ENCODE measurements around the gene SLIT1. TPM values are rescaled to one million over a fixed set of nuclear protein-coding genes. Genes with fewer than 3 reads are reported as not detected.

Gene SLIT1
- total RNA-seq, 1 experiment from 2014 or later, result 0.41 TPM

- H3K27ac Mint-ChIP-seq (ENCODE audit: unreplicated experiment), result peak overlapping the region; percentile 83
- CTCF ChIA-PET, result interaction anchor here (0.5 to 1.1 kb wide), 5 partner anchors 12 to 387 kb away, joined by 3 to 7 read pairs (median 3); no protein-coding TSS in a partner anchor
- Histone ChIP-seq H3K4me1 (peaks cover 8% of the 10 kb centered on the region), H3K27me3 (replicated peaks; ENCODE audit: control insufficient read depth, insufficient read depth, low read length) (0 out of 2 replicates have a peak, but pooled peaks cover 1% of the 10 kb centered on the region), H3K4me3 (ENCODE audit: low read depth, low read length) (no peak overlapping the region), H3K9me3 (no peaks in the 10 kb centered on the region), H3K36me3 (ENCODE audit: control insufficient read depth, insufficient read depth, low read length) (no peaks in the 10 kb centered on the region)
- no TSS peak for BruUV-seq (replicated peaks)
- POLR2A ChIA-PET, result interaction anchor here (0.5 kb wide), 1 partner anchor 312 kb away, joined by 3 read pairs; no protein-coding TSS in a partner anchor
- no peaks in the 10 kb centered on the region for H3K9me3 Mint-ChIP-seq (ENCODE audit: unreplicated experiment)
- H3K27me3 Mint-ChIP-seq (ENCODE audit: insufficient read depth, unreplicated experiment), result no peaks in the 10 kb centered on the region
- peaks cover 15% of the 10 kb centered on the region for H3K4me1 Mint-ChIP-seq (ENCODE audit: low read depth, unreplicated experiment)
- TF ChIP-seq CTCF (IDR thresholded peaks at IDR 0.05; ENCODE audit: insufficient read depth in 1 of 2, low read depth in 1 of 2, low read length in 1 of 2, severe bottlenecking in 1 of 2, unreplicated experiment in 1 of 2), result no peak
- no peaks in the 10 kb centered on the region for H3K36me3 Mint-ChIP-seq (ENCODE audit: insufficient read depth, unreplicated experiment)
- DNase-seq, result peak in 1 of 2 experiments; percentile 16
- intact Hi-C loops (cut with micrococcal nuclease; ENCODE audit: unreplicated experiment), result loop anchor here (5.0 kb wide), 1 partner anchor 257 kb away; no protein-coding TSS in a partner anchor
- H3K4me3 Mint-ChIP-seq (ENCODE audit: unreplicated experiment), result no peak overlapping the region
Observed at GRCh38 chr10:97024168-97025073, 161.3 kb downstream of the SLIT1 start.

GRCh38 chr10:97023401-97024167 lies 162.2 kb downstream of the SLIT1 start:
- peak overlapping the region; percentile 83 for H3K27ac Mint-ChIP-seq (ENCODE audit: unreplicated experiment)
- BruUV-seq (replicated peaks), result no TSS peak
- no peaks in the 10 kb centered on the region for H3K9me3 ChIP-seq

More at GRCh38 chr10:97023401-97024167, 162.2 kb downstream of the SLIT1 start:
- peaks cover 8% of the 10 kb centered on the region for H3K4me1 ChIP-seq
- no peak overlapping the region for H3K4me3 Mint-ChIP-seq (ENCODE audit: unreplicated experiment)
- TF ChIP-seq CTCF (IDR thresholded peaks at IDR 0.05; ENCODE audit: insufficient read depth in 1 of 2, low read depth in 1 of 2, low read length in 1 of 2, severe bottlenecking in 1 of 2, unreplicated experiment in 1 of 2), result no peak
- no peaks in the 10 kb centered on the region for H3K9me3 Mint-ChIP-seq (ENCODE audit: unreplicated experiment)
- ChIA-PET POLR2A (no interaction called here), CTCF (interaction anchor here (1.0 to 1.1 kb wide), 2 partner anchors 12 to 14 kb away, joined by 6 to 7 read pairs; no protein-coding TSS in a partner anchor)
- H3K4me3 ChIP-seq (ENCODE audit: low read depth, low read length), result no peak overlapping the region
- H3K4me1 Mint-ChIP-seq (ENCODE audit: low read depth, unreplicated experiment), result peaks cover 15% of the 10 kb centered on the region
- intact Hi-C loops (cut with micrococcal nuclease; ENCODE audit: unreplicated experiment), result no loop called here
- no peaks in the 10 kb centered on the region for H3K36me3 ChIP-seq (ENCODE audit: control insufficient read depth, insufficient read depth, low read length)
- no peak for DNase-seq
- no peaks in the 10 kb centered on the region for H3K27me3 Mint-ChIP-seq (ENCODE audit: insufficient read depth, unreplicated experiment)
- no peaks in the 10 kb centered on the region for H3K36me3 Mint-ChIP-seq (ENCODE audit: insufficient read depth, unreplicated experiment)
- 0 out of 2 replicates have a peak, but pooled peaks cover 1% of the 10 kb centered on the region for H3K27me3 ChIP-seq (replicated peaks; ENCODE audit: control insufficient read depth, insufficient read depth, low read length)

Measured in Caco-2 (cell line).